RPMI7951 (cell line): ENCODE data around the gene NXPE3. TPM values are rescaled to one million over a fixed set of nuclear protein-coding genes. Genes with fewer than 3 reads are reported as not detected.

ENCODE experiments used
- DNase-seq: peaks from one replicate; pipeline ENCODE4 v3.0.0-alpha.2; 2012; ENCODE audit warnings: low read depth
- total RNA-seq: library from RNA; depleted of rRNA; stranded (reverse); fragments of >200 nt; shearing (Covaris generic); gene quantifications from 2 replicates; pipeline ENCODE4 v1.2.3, GENCODE V29; 2014

NXPE3 gene
- total RNA-seq, 1 experiment from 2014 or later, result 17.1 TPM

- no peak for DNase-seq
These were observed 23.2 kb downstream of the NXPE3 start for GRCh38 chr3:101802179-101802578.

GRCh38 chr3:101803173-101803782 is 24.3 kb downstream of the NXPE3 start:
- DNase-seq, result peak; percentile 70

GRCh38 chr3:101803939-101804338 is 24.9 kb downstream of the NXPE3 start:
- no peak for DNase-seq

GRCh38 chr3:101806491-101806890 is 27.5 kb downstream of the NXPE3 start:
- no peak for DNase-seq

- DNase-seq, result no peak
These were observed 28.9 kb downstream of the NXPE3 start for GRCh38 chr3:101807888-101808287.

GRCh38 chr3:101809178-101810021 is 30.4 kb downstream of the NXPE3 start:
- peak; percentile 45 for DNase-seq

- DNase-seq, result no peak
These were observed 31.0 kb downstream of the NXPE3 start for GRCh38 chr3:101810022-101810418.

- no peak for DNase-seq
These were observed 32.9 kb downstream of the NXPE3 start for GRCh38 chr3:101811875-101812274.

- no peak for DNase-seq
These were observed 33.9 kb downstream of the NXPE3 start for GRCh38 chr3:101812895-101813294.

- DNase-seq, result peak; percentile 19
These were observed 34.9 kb downstream of the NXPE3 start for GRCh38 chr3:101813817-101814440.

- DNase-seq, result no peak
These were observed 35.8 kb downstream of the NXPE3 start for GRCh38 chr3:101814835-101815234.

- no peak for DNase-seq
These were observed 37.5 kb downstream of the NXPE3 start for GRCh38 chr3:101816215-101817149.

- DNase-seq, result no peak
These were observed 39.0 kb downstream of the NXPE3 start for GRCh38 chr3:101817992-101818391.

GRCh38 chr3:101819649-101820206 is 40.7 kb downstream of the NXPE3 start:
- no peak for DNase-seq

GRCh38 chr3:101821503-101821902 is 42.5 kb downstream of the NXPE3 start:
- DNase-seq, result no peak

GRCh38 chr3:101823525-101823924 is 44.5 kb downstream of the NXPE3 start:
- DNase-seq, result no peak

GRCh38 chr3:101824702-101825101 is 45.7 kb downstream of the NXPE3 start:
- DNase-seq, result peak; percentile 13

- no peak for DNase-seq
These were observed 47.0 kb downstream of the NXPE3 start for GRCh38 chr3:101825904-101826445.

GRCh38 chr3:101827211-101828174 is 48.5 kb downstream of the NXPE3 start:
- DNase-seq, result peak; percentile 86

- DNase-seq, result no peak
These were observed 49.3 kb downstream of the NXPE3 start for GRCh38 chr3:101828276-101828675.
